ENCODE results near the gene PRKCE. TPM values are rescaled to one million over a fixed set of nuclear protein-coding genes. Genes with fewer than 3 reads are reported as not detected.

The PRKCE gene
- total RNA-seq, 1 experiment from 2014 or later, result 17.7 TPM

- H3K9me3 Mint-ChIP-seq (ENCODE audit: low read depth, unreplicated experiment), result no peaks in the 10 kb centered on the region
- H3K4me3 Mint-ChIP-seq (ENCODE audit: low read depth, unreplicated experiment), result no peak overlapping the region
- no peak for DNase-seq
- H3K36me3 Mint-ChIP-seq (ENCODE audit: insufficient read depth, unreplicated experiment), result no peaks in the 10 kb centered on the region
- CTCF ChIA-PET, result no interaction called here
- H3K4me1 Mint-ChIP-seq (ENCODE audit: low read depth, unreplicated experiment), result peaks cover 34% of the 10 kb centered on the region
- no peak for TF ChIP-seq CTCF (IDR thresholded peaks at IDR 0.05; ENCODE audit: unreplicated experiment)
- H3K27me3 Mint-ChIP-seq (ENCODE audit: unreplicated experiment), result no peaks in the 10 kb centered on the region
- BruUV-seq (replicated peaks), result no TSS peak
- intact Hi-C loops (cut with micrococcal nuclease; ENCODE audit: unreplicated experiment), result loop anchor here (10.0 kb wide), 1 partner anchor 97 kb away; no protein-coding TSS in a partner anchor
- H3K27ac Mint-ChIP-seq (ENCODE audit: unreplicated experiment), result peak overlapping the region; percentile 53
These were observed 510.4 kb downstream of the PRKCE start for GRCh38 chr2:46161911-46162310.

- TF ChIP-seq CTCF (IDR thresholded peaks at IDR 0.05; ENCODE audit: unreplicated experiment), result no peak
- intact Hi-C loops (cut with micrococcal nuclease; ENCODE audit: unreplicated experiment), result loop anchor here (10.0 kb wide), 1 partner anchor 98 kb away; no protein-coding TSS in a partner anchor
- Mint-ChIP-seq H3K27me3 (ENCODE audit: unreplicated experiment) (no peaks in the 10 kb centered on the region), H3K4me3 (ENCODE audit: low read depth, unreplicated experiment) (no peak overlapping the region), H3K36me3 (ENCODE audit: insufficient read depth, unreplicated experiment) (no peaks in the 10 kb centered on the region), H3K27ac (ENCODE audit: unreplicated experiment) (no peak overlapping the region), H3K9me3 (ENCODE audit: low read depth, unreplicated experiment) (no peaks in the 10 kb centered on the region), H3K4me1 (ENCODE audit: low read depth, unreplicated experiment) (peaks cover 34% of the 10 kb centered on the region)
- DNase-seq, result no peak
- CTCF ChIA-PET, result no interaction called here
- BruUV-seq (replicated peaks), result no TSS peak
These were observed 511.0 kb downstream of the PRKCE start for GRCh38 chr2:46162329-46163097.

GRCh38 chr2:46163098-46163430 is 511.6 kb downstream of the PRKCE start:
- Mint-ChIP-seq H3K36me3 (ENCODE audit: insufficient read depth, unreplicated experiment) (no peaks in the 10 kb centered on the region), H3K4me1 (ENCODE audit: low read depth, unreplicated experiment) (peaks cover 34% of the 10 kb centered on the region), H3K4me3 (ENCODE audit: low read depth, unreplicated experiment) (no peak overlapping the region), H3K27ac (ENCODE audit: unreplicated experiment) (no peak overlapping the region), H3K9me3 (ENCODE audit: low read depth, unreplicated experiment) (no peaks in the 10 kb centered on the region), H3K27me3 (ENCODE audit: unreplicated experiment) (no peaks in the 10 kb centered on the region)
- BruUV-seq (replicated peaks), result no TSS peak
- no peak for TF ChIP-seq CTCF (IDR thresholded peaks at IDR 0.05; ENCODE audit: unreplicated experiment)
- no peak for DNase-seq
- intact Hi-C loops (cut with micrococcal nuclease; ENCODE audit: unreplicated experiment), result loop anchor here (10.0 kb wide), 1 partner anchor 98 kb away; no protein-coding TSS in a partner anchor
- CTCF ChIA-PET, result no interaction called here

- TF ChIP-seq CTCF (IDR thresholded peaks at IDR 0.05; ENCODE audit: unreplicated experiment), result no peak
- no TSS peak for BruUV-seq (replicated peaks)
- Mint-ChIP-seq H3K27me3 (ENCODE audit: unreplicated experiment) (no peaks in the 10 kb centered on the region), H3K27ac (ENCODE audit: unreplicated experiment) (no peak overlapping the region), H3K4me3 (ENCODE audit: low read depth, unreplicated experiment) (peak overlapping the region; percentile 3), H3K4me1 (ENCODE audit: low read depth, unreplicated experiment) (peaks cover 34% of the 10 kb centered on the region), H3K36me3 (ENCODE audit: insufficient read depth, unreplicated experiment) (no peaks in the 10 kb centered on the region), H3K9me3 (ENCODE audit: low read depth, unreplicated experiment) (no peaks in the 10 kb centered on the region)
- intact Hi-C loops (cut with micrococcal nuclease; ENCODE audit: unreplicated experiment), result loop anchor here (10.0 kb wide), 1 partner anchor 99 kb away; no protein-coding TSS in a partner anchor
- CTCF ChIA-PET, result interaction anchor here (0.5 to 1.4 kb wide), 7 partner anchors 66 to 1920 kb away, joined by 3 to 4 read pairs (median 3); no protein-coding TSS in a partner anchor
- peak; percentile 66 for DNase-seq
These were observed 512.5 kb downstream of the PRKCE start for GRCh38 chr2:46163804-46164528.

Measured in Calu3 (cell line).